Upper lobe of left lung (tissue), 6 donors: ENCODE data around the gene NBAS. TPM values are rescaled to one million over a fixed set of nuclear protein-coding genes. Genes with fewer than 3 reads are reported as not detected.

Experiments
- ATAC-seq, 2 donors: fragments of 200-7000 bp; cut with Tn5 transposase; one replicate each; pipeline ENCODE4 v1.9.1; 2022; ENCODE audit warnings: mild to moderate bottlenecking in 2 of 2, moderate library complexity in 2 of 2; ENCODE audit not compliant: low FRiP score in 2 of 2
- DNase-seq, 2 donors: peaks; one replicate each; pipeline ENCODE4 v3.0.0-alpha.2; 2019 to 2020
- H3K27ac ChIP-seq, 4 donors: fragments of 200-600 bp; sonication (generic); one replicate each; pipeline ENCODE4 v1.5.1; 2016 to 2019
- H3K27me3 ChIP-seq, 4 donors: fragments of 200-600 bp; sonication (generic); one replicate each; pipeline ENCODE4 v1.5.1; 2017 to 2019
- H3K36me3 ChIP-seq, 4 donors: fragments of 200-600 bp; sonication (generic); one replicate each; pipeline ENCODE4 v1.5.1; 2016 to 2019
- H3K4me1 ChIP-seq, 4 donors: fragments of 200-600 bp; sonication (generic); one replicate each; pipeline ENCODE4 v1.5.1; 2018 to 2019
- H3K4me3 ChIP-seq, 4 donors: fragments of 200-600 bp; sonication (generic); one replicate each; pipeline ENCODE4 v1.5.1; 2017 to 2019; ENCODE audit warnings: mild to moderate bottlenecking in 2 of 4, moderate library complexity in 1 of 4
- H3K9me3 ChIP-seq, 4 donors: fragments of 200-600 bp; sonication (generic); one replicate each; pipeline ENCODE4 v1.5.1; 2018 to 2019
- EP300 ChIP-seq, 4 donors: sonication (generic); formaldehyde crosslinking; IDR thresholded peaks; one replicate each; pipeline ENCODE4 v1.5.1; 2017; ENCODE audit warnings: antibody characterized with exemption in 4 of 4, control low read depth in 2 of 4
- POLR2A ChIP-seq, 4 donors: fragments of 450-650 bp; IDR thresholded peaks; one replicate each; pipeline ENCODE4 v1.5.1; 2016 to 2017; ENCODE audit warnings: antibody characterized with exemption in 4 of 4, mild to moderate bottlenecking in 2 of 4
- POLR2AphosphoS5 ChIP-seq, 2 donors: sonication (generic); formaldehyde crosslinking; IDR thresholded peaks; one replicate each; pipeline ENCODE4 v1.5.1; 2017; ENCODE audit warnings: antibody characterized with exemption in 2 of 2
- WGBS, 2 donors: methylation state at CpG; one replicate each; pipeline ENCODE4 v1.1.5; 2017 to 2018; 5-methylcytosine and 5-hydroxymethylcytosine counted together
- total RNA-seq, 6 donors: library from RNA; depleted of rRNA in 4 of 6; stranded (reverse); fragments of >200 nt in 4 of 6; gene quantifications; one replicate each; pipeline versions ENCODE4 v1.1.0 to v1.2.1, GENCODE V29; 2016 to 2021
- TF ChIP-seq, protein P1 (sequence below), 6 experiments: fragments of 450-650 bp in 4 of 6; fragments of 200-600 bp in 2 of 6; sonication (generic) in 2 of 6; IDR thresholded peaks; one replicate each; pipeline ENCODE4 v1.5.1; 2016 to 2019; ENCODE audit warnings: antibody characterized with exemption in 6 of 6
- donor health status: DM: no; HTN: no; CAD: no; lungs with moderate emphysema.
- donor health status: DM: no; HTN: yes; CAD: no; lungs with severe emphysema.

NBAS gene
- total RNA-seq, 6 donors from 2014 or later: 33.2 to 75.5 (median 43.1) TPM

DNA sequence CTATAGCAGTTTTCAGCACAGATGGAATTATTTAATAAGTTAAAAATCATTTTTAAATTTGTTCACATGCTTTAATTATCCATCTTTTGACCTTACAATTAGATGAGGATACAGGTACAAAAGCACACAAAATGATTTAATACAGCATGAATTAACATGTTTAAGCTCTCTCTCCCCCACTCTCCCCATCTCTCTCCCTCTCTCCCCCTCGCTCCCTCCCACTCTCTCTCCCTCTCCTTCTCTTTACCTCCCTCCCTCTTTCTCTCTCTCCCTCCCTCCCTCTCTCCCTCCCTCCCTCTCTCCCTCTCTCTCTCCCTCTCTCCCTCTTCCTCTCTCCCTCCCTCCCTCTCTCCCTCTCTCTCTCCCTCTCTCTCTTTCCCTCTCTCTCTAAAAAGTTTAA is 7.6 kb downstream of the NBAS start:
- no peaks in the 10 kb centered on the region for H3K9me3 ChIP-seq
- H3K4me3 ChIP-seq: no peak overlapping the region
- H3K27me3 ChIP-seq: no peaks in the 10 kb centered on the region
- H3K27ac ChIP-seq: no peak overlapping the region
- peaks cover 0 to 5% (median 1%) of the 10 kb centered on the region in 4 donors for H3K4me1 ChIP-seq
- no peak for DNase-seq
- ATAC-seq: no peak
- no peak for TF ChIP-seq POLR2A (IDR thresholded peaks at IDR 0.05)
- no peak for TF ChIP-seq POLR2AphosphoS5 (IDR thresholded peaks at IDR 0.05)
- TF ChIP-seq EP300 (IDR thresholded peaks at IDR 0.05): no peak
- TF ChIP-seq, protein P1, sequence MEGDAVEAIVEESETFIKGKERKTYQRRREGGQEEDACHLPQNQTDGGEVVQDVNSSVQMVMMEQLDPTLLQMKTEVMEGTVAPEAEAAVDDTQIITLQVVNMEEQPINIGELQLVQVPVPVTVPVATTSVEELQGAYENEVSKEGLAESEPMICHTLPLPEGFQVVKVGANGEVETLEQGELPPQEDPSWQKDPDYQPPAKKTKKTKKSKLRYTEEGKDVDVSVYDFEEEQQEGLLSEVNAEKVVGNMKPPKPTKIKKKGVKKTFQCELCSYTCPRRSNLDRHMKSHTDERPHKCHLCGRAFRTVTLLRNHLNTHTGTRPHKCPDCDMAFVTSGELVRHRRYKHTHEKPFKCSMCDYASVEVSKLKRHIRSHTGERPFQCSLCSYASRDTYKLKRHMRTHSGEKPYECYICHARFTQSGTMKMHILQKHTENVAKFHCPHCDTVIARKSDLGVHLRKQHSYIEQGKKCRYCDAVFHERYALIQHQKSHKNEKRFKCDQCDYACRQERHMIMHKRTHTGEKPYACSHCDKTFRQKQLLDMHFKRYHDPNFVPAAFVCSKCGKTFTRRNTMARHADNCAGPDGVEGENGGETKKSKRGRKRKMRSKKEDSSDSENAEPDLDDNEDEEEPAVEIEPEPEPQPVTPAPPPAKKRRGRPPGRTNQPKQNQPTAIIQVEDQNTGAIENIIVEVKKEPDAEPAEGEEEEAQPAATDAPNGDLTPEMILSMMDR (IDR thresholded peaks at IDR 0.05): no peak
- 94% methylated on average over 1 of the region's 1 CpG for WGBS, 2 donors
- H3K36me3 ChIP-seq: peaks cover 0 to 39% (median 5%) of the 10 kb centered on the region in 4 donors

DNA sequence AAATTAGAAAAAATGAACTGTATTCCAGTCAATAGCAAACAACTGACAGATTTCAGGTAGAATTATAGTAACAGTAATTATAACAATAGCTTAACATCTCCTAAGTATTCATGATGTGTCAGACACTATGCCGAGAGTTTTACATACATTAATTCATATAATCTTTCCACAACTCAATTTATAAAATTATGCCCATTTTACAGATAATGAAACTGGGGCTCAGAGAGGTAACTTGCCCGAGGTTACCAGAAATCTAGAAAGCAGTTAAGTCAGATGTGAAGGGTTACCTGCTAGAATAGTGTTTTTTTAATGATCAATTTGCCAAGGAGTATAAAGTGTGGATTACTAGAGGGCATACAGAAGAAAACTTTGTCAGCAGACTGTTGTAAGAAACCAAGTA is 12.2 kb downstream of the NBAS start:
- 92 to 97% methylated on average over 2 of the region's 2 CpGs for WGBS, 2 donors
- ATAC-seq: no peak
- Histone ChIP-seq H3K27ac (no peak overlapping the region), H3K4me3 (no peak overlapping the region), H3K4me1 (no peaks in the 10 kb centered on the region), H3K36me3 (peaks cover 0 to 47% (median 8%) of the 10 kb centered on the region in 4 donors), H3K27me3 (no peaks in the 10 kb centered on the region), H3K9me3 (no peaks in the 10 kb centered on the region)
- no peak for TF ChIP-seq POLR2AphosphoS5 (IDR thresholded peaks at IDR 0.05)
- TF ChIP-seq, protein P1 (IDR thresholded peaks at IDR 0.05): no peak
- no peak for TF ChIP-seq EP300 (IDR thresholded peaks at IDR 0.05)
- TF ChIP-seq POLR2A (IDR thresholded peaks at IDR 0.05): no peak
- DNase-seq: no peak

DNA sequence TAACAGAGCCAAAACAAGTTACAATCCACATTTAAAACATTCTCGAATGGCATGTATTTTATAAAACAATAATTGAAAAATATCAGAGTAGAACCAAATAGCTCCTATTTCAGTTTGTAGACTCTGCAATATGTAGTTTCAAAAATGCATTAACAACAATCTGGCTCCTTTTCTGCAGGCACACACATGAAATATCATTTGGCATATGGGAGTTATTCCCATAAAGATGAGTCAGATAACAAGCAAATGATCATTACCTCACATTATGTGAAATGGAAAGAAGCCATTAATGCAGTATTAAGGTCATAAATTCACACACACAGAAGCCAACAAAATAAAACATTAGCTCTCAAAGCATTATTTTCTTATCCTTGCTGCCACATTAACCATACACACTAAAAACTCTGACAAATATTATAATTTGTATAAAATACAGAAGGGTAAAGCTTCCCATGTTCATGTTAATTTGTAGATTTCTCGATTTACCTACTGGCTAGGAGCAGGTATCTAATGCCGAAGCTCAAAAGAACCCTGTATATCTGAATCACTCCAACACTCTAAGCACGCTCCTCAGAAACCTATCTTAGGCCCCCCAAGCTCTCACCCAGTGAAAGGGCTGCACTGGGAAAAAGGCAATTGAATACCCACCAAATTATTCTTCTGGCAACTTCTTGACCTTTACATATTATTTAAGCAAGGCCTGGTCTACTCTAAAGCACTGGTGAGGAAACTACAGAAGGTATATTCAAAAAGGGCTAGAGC is 13.8 kb downstream of the NBAS start:
- Histone ChIP-seq H3K36me3 (peaks cover 0 to 33% (median 8%) of the 10 kb centered on the region in 4 donors), H3K27ac (no peak overlapping the region), H3K4me1 (no peaks in the 10 kb centered on the region), H3K27me3 (no peaks in the 10 kb centered on the region), H3K4me3 (no peak overlapping the region), H3K9me3 (no peaks in the 10 kb centered on the region)
- DNase-seq (no peak), ATAC-seq (no peak)
- WGBS, 2 donors: 93 to 96% methylated on average over 4 of the region's 4 CpGs
- TF ChIP-seq, protein P1 (IDR thresholded peaks at IDR 0.05): no peak
- TF ChIP-seq EP300 (IDR thresholded peaks at IDR 0.05): no peak

DNA sequence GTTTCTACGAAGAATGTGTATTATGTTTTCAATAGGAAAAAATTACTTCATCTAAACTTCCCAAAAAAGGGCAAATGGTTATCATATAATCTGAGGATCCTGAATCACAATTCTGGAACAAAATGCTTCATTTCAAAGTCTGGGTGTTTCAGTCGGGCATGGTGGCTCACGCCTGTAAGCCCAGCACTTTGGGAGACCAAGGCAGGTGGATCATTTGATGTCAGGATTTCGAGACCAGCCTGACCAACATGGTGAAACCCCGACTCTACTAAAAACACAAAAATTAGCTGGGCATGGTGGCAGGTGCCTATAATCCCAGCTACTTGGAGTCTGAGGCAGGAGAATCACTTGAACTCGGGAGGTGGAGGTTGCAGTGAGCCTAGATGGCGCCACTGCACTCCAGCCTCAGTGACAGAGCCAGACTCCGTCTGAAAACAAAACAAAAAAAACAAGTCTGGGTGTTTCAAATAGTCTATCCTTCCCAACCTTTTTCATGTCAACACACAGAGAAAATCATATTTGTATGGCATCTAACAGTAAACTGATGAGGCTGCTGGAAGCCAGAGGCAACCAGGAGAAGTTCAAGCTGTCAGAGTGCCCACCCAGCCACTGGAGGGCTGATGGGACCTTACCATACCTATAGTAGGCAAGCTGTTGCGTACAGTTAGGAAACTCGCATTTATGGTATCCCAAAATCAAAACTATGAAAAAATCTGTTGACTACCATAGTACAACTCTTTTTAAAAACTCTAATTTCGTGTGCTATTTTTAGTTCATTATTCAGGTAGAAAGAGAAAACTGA is 14.6 kb downstream of the NBAS start:
- H3K27ac ChIP-seq: no peak overlapping the region
- TF ChIP-seq POLR2A (IDR thresholded peaks at IDR 0.05) (no peak), EP300 (IDR thresholded peaks at IDR 0.05) (no peak), POLR2AphosphoS5 (IDR thresholded peaks at IDR 0.05) (no peak)
- TF ChIP-seq, protein P1 (IDR thresholded peaks at IDR 0.05): no peak
- ATAC-seq: no peak
- no peaks in the 10 kb centered on the region for H3K27me3 ChIP-seq
- H3K36me3 ChIP-seq: peaks cover 0 to 30% (median 8%) of the 10 kb centered on the region in 4 donors
- WGBS, 2 donors: 90 to 95% methylated on average over 11 of the region's 11 CpGs
- H3K9me3 ChIP-seq: no peaks in the 10 kb centered on the region
- H3K4me1 ChIP-seq: no peaks in the 10 kb centered on the region
- no peak overlapping the region for H3K4me3 ChIP-seq
- no peak for DNase-seq
